B cell (primary cell): ENCODE measurements around the gene PTCD2. TPM values are rescaled to one million over a fixed set of nuclear protein-coding genes. Genes with fewer than 3 reads are reported as not detected.
A peak's percentile ranks its signal among the peaks of the same experiment; 100 is the strongest.

Experiments used
- ATAC-seq: fragments of 200-7000 bp; cut with Tn5 transposase; one replicate; pipeline ENCODE4 v1.10.0; 2021; ENCODE audit warnings: low read depth, mild to moderate bottlenecking, moderate number of reproducible peaks, moderate library complexity
- CTCF ChIA-PET: fragments of 350-600 bp; sonication (Branson Sonifier 250); formaldehyde crosslinking; loops from one replicate; lab custom pipeline; 2021; ENCODE audit warnings: antibody characterized with exemption, inconsistent platforms; lab: Charles Lee
- POLR2A ChIA-PET: fragments of 350-600 bp; sonication (Branson Sonifier 250); formaldehyde crosslinking; loops from one replicate; lab custom pipeline; 2021; ENCODE audit warnings: antibody characterized with exemption; lab: Charles Lee
- DNase-seq: peaks from one replicate; pipeline ENCODE4 v3.0.0; 2013
- H2AFZ ChIP-seq: 2 replicates; pipeline ENCODE4 v1.6.1; 2012; ENCODE audit warnings: mild to moderate bottlenecking, low read depth, low read length; ENCODE audit not compliant: insufficient read depth, poor library complexity, severe bottlenecking
- H3K27ac ChIP-seq, 2 donors: 1 replicate in 1 of 2; 2 replicates in 1 of 2; pipeline ENCODE4 v1.5.1; 2012 to 2013; ENCODE audit warnings: low read length in 2 of 2, mild to moderate bottlenecking in 2 of 2, moderate library complexity in 1 of 2
- H3K27me3 ChIP-seq, 4 experiments: fragments of 200-600 bp in 1 of 4; sonication (generic) in 1 of 4; replicated peaks in 1 of 4; 1 replicate in 2 of 4; 2 replicates in 2 of 4; pipeline versions ENCODE4 v1.6.1 to v1.7.0; 2013 to 2016; ENCODE audit warnings: low read length in 3 of 4, mild to moderate bottlenecking in 2 of 4, mixed read lengths in 1 of 4, moderate library complexity in 1 of 4; ENCODE audit not compliant: insufficient read depth in 4 of 4, control insufficient read depth in 3 of 4; ENCODE audit errors: control extremely low read depth in 1 of 4
- H3K36me3 ChIP-seq, 2 experiments: replicated peaks in 1 of 2; 1 replicate in 1 of 2; 2 replicates in 1 of 2; pipeline versions ENCODE4 v1.6.1 to v1.7.1; 2013; ENCODE audit warnings: low read length in 1 of 2; ENCODE audit not compliant: insufficient read depth in 2 of 2, control insufficient read depth in 1 of 2; ENCODE audit errors: control extremely low read depth in 1 of 2, extremely low read depth in 1 of 2
- H3K4me1 ChIP-seq, 2 donors: fragments of 200-600 bp in 1 of 2; sonication (generic) in 1 of 2; 1 replicate in 1 of 2; 2 replicates in 1 of 2; pipeline versions ENCODE4 v1.5.1 to v1.6.1; 2013 to 2017; ENCODE audit warnings: low read length in 2 of 2; ENCODE audit not compliant: control insufficient read depth in 2 of 2, insufficient read depth in 2 of 2
- H3K4me2 ChIP-seq: replicated peaks from 2 replicates; pipeline ENCODE3; 2012; ENCODE audit warnings: mild to moderate bottlenecking, low read depth, low read length; ENCODE audit not compliant: poor library complexity, severe bottlenecking
- H3K4me3 ChIP-seq, 5 experiments: fragments of 200-600 bp in 1 of 5; sonication (generic) in 1 of 5; 1 replicate in 3 of 5; 2 replicates in 2 of 5; pipeline versions ENCODE4 v1.5.1 to v1.7.0; 2011 to 2016; ENCODE audit warnings: low read length in 4 of 5, mild to moderate bottlenecking in 4 of 5, low read depth in 2 of 5, control low read depth in 1 of 5, moderate library complexity in 1 of 5; ENCODE audit not compliant: insufficient read depth in 1 of 5; ENCODE audit errors: control extremely low read depth in 1 of 5, extremely low read depth in 1 of 5
- H3K79me2 ChIP-seq: fragments of 200-600 bp; sonication (generic); one replicate; pipeline ENCODE4 v1.6.0; 2016; ENCODE audit warnings: low read length; ENCODE audit not compliant: control insufficient read depth, insufficient read depth
- H3K9ac ChIP-seq: fragments of 200-600 bp; sonication (generic); 2 replicates; pipeline ENCODE4 v1.6.1; 2017; ENCODE audit warnings: mild to moderate bottlenecking, low read length, moderate library complexity
- H3K9me3 ChIP-seq, 3 donors: one replicate each; pipeline versions ENCODE4 v1.6.1 to v1.7.1; 2013; ENCODE audit warnings: low read length in 2 of 3; ENCODE audit not compliant: control insufficient read depth in 2 of 3, insufficient read depth in 1 of 3; ENCODE audit errors: control extremely low read depth in 1 of 3
- H4K20me1 ChIP-seq: 2 replicates; pipeline ENCODE4 v1.6.0; 2012; ENCODE audit warnings: mild to moderate bottlenecking, low read length; ENCODE audit not compliant: insufficient read depth, control insufficient read depth, poor library complexity, severe bottlenecking
- H3K27ac Mint-ChIP-seq: one replicate; pipeline ENCODE4 v1.8.0; 2021; ENCODE audit warnings: mixed read lengths
- H3K27me3 Mint-ChIP-seq: one replicate; pipeline ENCODE4 v1.8.0; 2021; ENCODE audit warnings: mixed read lengths
- H3K4me1 Mint-ChIP-seq: one replicate; pipeline ENCODE4 v1.8.0; 2021; ENCODE audit warnings: mixed read lengths
- H3K4me3 Mint-ChIP-seq: one replicate; pipeline ENCODE4 v1.8.0; 2021; ENCODE audit warnings: mixed read lengths
- H3K9me3 Mint-ChIP-seq: one replicate; pipeline ENCODE4 v1.8.0; 2022; ENCODE audit warnings: mixed read lengths; ENCODE audit not compliant: insufficient read depth
- EZH2 ChIP-seq: IDR thresholded peaks from 2 replicates; pipeline ENCODE4 v1.6.1; 2012; ENCODE audit warnings: borderline replicate concordance, low read depth, mild to moderate bottlenecking, moderate library complexity, low read length; ENCODE audit not compliant: insufficient read depth, poor library complexity, severe bottlenecking
- WGBS: methylation state at CpG from one replicate; pipeline ENCODE4 v1.1.5; 2013; ENCODE audit warnings: missing lambda C conversion rate; ENCODE audit not compliant: insufficient coverage; 5-methylcytosine and 5-hydroxymethylcytosine counted together
- intact Hi-C: fragments of 100-400 bp; cut with micrococcal nuclease; formaldehyde crosslinking; loops from one replicate; pipeline ENCODE4 v1.10.0; 2022
- polyA plus RNA-seq: library from polyadenylated mRNA; depleted of rRNA; stranded (reverse); fragments of >200 nt; gene quantifications from 2 replicates; pipeline ENCODE4 v1.2.3, GENCODE V29; 2012
- total RNA-seq, 2 donors: library from RNA; stranded (reverse); fragments of 120-200 nt in 1 of 2; gene quantifications; 1 replicate in 1 of 2; 2 replicates in 1 of 2; pipeline versions ENCODE4 v1.2.3 to v1.2.4, GENCODE V29; 2013 to 2022
- TF ChIP-seq, protein P1 (sequence below): fragments of 200-600 bp; IDR thresholded peaks from one replicate; pipeline ENCODE4 v1.8.0; 2022; ENCODE audit warnings: antibody characterized with exemption, mild to moderate bottlenecking

The PTCD2 gene
- total and polyA plus RNA-seq, 2 donors (not counting 1 experiment from before 2014, with no cell fraction given) = 3.7 to 10.5 TPM

DNA sequence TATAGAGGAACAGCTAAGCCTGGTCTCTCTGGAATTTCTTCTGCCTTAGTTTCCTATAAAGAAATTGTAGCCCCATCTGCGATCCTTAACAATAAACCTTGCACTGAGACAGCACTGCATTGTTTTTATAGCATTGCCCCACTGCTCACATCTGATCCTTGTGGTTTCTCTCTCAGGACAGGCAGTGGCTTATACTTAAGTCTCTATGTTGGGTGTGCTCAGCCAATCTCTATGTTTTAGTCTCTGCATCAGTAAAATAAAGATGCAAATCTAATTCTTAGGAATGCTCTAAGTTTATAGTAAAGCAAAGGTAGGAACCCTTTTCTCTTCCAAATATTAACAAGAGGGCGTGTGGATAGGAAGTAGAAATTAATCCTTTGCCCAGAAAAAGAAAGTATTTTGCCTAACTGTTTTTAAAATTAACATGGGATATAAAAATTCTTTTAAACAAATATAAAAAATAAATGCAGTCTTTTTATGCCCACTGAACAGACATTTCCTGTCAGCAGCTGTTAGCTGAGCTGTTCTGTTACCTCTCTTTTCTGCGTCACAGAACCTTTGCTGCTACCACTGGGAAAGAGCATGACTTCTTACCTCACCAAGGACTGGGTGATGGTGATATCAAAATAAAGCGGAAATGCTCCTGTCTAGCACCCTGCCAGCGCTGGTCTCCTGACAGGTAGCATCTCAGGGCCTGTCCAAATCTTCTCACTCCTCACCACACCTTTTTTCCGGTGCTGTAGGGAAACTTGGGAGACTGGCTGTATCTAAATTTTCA, 29.6 kb upstream of the PTCD2 start:
- Histone ChIP-seq H3K4me2 (no peak overlapping the region), H3K27me3 (no peaks in the 10 kb centered on the region), H2AFZ (no peak overlapping the region), H3K27ac (peak overlapping the region; percentile 48 to 76), H3K4me3 (no peak overlapping the region), H3K36me3 (peaks cover 5 to 13% of the 10 kb centered on the region in 2 experiments), H3K4me1 (peaks cover 41% of the 10 kb centered on the region in 2 donors), H3K9ac (no peak overlapping the region), H3K79me2 (peaks cover 9% of the 10 kb centered on the region), H3K9me3 (no peaks in the 10 kb centered on the region), H4K20me1 (no peaks in the 10 kb centered on the region)
- Mint-ChIP-seq H3K27me3 (no peaks in the 10 kb centered on the region), H3K27ac (peak overlapping the region; percentile 73), H3K9me3 (no peaks in the 10 kb centered on the region), H3K4me3 (peak overlapping the region; percentile 53), H3K4me1 (peaks cover 64% of the 10 kb centered on the region)
- TF ChIP-seq, protein P1, sequence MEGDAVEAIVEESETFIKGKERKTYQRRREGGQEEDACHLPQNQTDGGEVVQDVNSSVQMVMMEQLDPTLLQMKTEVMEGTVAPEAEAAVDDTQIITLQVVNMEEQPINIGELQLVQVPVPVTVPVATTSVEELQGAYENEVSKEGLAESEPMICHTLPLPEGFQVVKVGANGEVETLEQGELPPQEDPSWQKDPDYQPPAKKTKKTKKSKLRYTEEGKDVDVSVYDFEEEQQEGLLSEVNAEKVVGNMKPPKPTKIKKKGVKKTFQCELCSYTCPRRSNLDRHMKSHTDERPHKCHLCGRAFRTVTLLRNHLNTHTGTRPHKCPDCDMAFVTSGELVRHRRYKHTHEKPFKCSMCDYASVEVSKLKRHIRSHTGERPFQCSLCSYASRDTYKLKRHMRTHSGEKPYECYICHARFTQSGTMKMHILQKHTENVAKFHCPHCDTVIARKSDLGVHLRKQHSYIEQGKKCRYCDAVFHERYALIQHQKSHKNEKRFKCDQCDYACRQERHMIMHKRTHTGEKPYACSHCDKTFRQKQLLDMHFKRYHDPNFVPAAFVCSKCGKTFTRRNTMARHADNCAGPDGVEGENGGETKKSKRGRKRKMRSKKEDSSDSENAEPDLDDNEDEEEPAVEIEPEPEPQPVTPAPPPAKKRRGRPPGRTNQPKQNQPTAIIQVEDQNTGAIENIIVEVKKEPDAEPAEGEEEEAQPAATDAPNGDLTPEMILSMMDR = no peak
- TF ChIP-seq EZH2 = no peak
- POLR2A ChIA-PET = no interaction called here
- intact Hi-C loops = no loop called here
- CTCF ChIA-PET = interaction anchor here (1.0 to 1.4 kb wide), 2 partner anchors 14 to 18 kb away, joined by 3 read pairs; no protein-coding TSS in a partner anchor
- no CpG with 5 or more reads among the region's 6 CpGs for WGBS
- DNase-seq (peak; percentile 47), ATAC-seq (peak; percentile 70)

GRCh38 chr5:72291601-72292000, 28.6 kb upstream of the PTCD2 start:
- CTCF ChIA-PET = interaction anchor here (2.3 kb wide), 1 partner anchor 14 kb away, joined by 7 read pairs; no protein-coding TSS in a partner anchor
- Histone ChIP-seq H3K9ac (no peak overlapping the region), H3K27me3 (no peaks in the 10 kb centered on the region), H3K4me3 (no peak overlapping the region), H3K4me2 (no peak overlapping the region), H4K20me1 (no peaks in the 10 kb centered on the region), H3K36me3 (peaks cover 7 to 13% of the 10 kb centered on the region in 2 experiments), H2AFZ (no peak overlapping the region), H3K27ac (peak overlapping the region in 1 of 2 donors; percentile 76), H3K4me1 (peaks cover 45 to 50% of the 10 kb centered on the region in 2 donors), H3K9me3 (no peaks in the 10 kb centered on the region), H3K79me2 (peaks cover 19% of the 10 kb centered on the region)
- Mint-ChIP-seq H3K9me3 (no peaks in the 10 kb centered on the region), H3K4me1 (peaks cover 66% of the 10 kb centered on the region), H3K4me3 (no peak overlapping the region), H3K27me3 (no peaks in the 10 kb centered on the region), H3K27ac (no peak overlapping the region)
- DNase-seq (no peak), ATAC-seq (no peak)
- 100% methylated on average over 1 of the region's 3 CpGs for WGBS
- intact Hi-C loops = no loop called here
- POLR2A ChIA-PET = no interaction called here
- no peak for TF ChIP-seq EZH2
- TF ChIP-seq, protein P1 = no peak
